GM10266 (cell line): ENCODE measurements around the gene FAF2.

Source experiments
- DNase-seq: peaks from one replicate; pipeline ENCODE4 v3.0.0; 2012; ENCODE audit errors: extremely low spot score
- TF ChIP-seq, protein P1 (sequence below): IDR thresholded peaks from 2 replicates; pipeline ENCODE4 v1.5.1; 2012; ENCODE audit warnings: mild to moderate bottlenecking, low read depth; ENCODE audit not compliant: control insufficient read depth, insufficient read depth; ENCODE audit errors: missing control alignments

The FAF2 gene

DNA sequence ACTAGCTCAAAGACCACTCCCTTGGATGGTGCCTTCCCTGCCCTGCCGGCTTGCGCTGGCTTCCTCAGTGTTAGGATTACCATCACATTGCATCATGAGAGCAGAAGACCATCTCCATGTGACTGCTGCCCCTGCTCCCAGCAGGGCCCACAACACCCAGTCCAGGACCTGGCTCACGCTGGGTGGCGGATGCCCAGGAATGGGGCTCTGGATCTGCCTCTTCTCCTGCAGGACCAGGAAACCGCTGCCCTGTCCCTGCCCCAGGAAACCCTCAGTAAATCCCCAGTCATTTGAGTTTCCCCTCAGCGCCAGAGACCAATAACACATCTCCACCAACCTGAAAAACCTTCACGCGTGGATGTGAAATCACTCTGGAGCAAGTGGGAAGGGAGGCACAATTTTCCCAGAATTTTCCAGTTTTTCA lies 92.3 kb downstream of the FAF2 start:
- DNase-seq, result no peak
- TF ChIP-seq, protein P1, sequence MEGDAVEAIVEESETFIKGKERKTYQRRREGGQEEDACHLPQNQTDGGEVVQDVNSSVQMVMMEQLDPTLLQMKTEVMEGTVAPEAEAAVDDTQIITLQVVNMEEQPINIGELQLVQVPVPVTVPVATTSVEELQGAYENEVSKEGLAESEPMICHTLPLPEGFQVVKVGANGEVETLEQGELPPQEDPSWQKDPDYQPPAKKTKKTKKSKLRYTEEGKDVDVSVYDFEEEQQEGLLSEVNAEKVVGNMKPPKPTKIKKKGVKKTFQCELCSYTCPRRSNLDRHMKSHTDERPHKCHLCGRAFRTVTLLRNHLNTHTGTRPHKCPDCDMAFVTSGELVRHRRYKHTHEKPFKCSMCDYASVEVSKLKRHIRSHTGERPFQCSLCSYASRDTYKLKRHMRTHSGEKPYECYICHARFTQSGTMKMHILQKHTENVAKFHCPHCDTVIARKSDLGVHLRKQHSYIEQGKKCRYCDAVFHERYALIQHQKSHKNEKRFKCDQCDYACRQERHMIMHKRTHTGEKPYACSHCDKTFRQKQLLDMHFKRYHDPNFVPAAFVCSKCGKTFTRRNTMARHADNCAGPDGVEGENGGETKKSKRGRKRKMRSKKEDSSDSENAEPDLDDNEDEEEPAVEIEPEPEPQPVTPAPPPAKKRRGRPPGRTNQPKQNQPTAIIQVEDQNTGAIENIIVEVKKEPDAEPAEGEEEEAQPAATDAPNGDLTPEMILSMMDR, result no peak

DNA sequence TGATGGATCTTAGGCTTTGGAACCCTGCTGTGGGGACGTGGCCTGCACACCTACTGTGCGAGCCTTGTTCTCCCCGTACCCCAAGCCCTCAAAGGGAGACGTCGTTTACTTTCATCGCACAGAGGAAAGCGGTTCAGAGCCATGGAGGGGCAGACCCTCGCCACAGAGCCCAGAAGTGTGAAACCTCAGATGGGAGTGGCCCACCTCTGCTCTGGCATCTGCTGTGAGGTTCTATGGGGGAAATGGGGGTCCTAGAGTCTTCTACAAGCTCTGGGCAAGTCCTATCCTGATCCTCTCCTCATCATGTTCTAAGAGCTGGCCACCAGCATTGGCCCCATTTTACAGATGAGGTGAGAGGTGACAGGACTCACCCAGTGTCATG lies 92.8 kb downstream of the FAF2 start:
- TF ChIP-seq, protein P1, result no peak
- no peak for DNase-seq

DNA sequence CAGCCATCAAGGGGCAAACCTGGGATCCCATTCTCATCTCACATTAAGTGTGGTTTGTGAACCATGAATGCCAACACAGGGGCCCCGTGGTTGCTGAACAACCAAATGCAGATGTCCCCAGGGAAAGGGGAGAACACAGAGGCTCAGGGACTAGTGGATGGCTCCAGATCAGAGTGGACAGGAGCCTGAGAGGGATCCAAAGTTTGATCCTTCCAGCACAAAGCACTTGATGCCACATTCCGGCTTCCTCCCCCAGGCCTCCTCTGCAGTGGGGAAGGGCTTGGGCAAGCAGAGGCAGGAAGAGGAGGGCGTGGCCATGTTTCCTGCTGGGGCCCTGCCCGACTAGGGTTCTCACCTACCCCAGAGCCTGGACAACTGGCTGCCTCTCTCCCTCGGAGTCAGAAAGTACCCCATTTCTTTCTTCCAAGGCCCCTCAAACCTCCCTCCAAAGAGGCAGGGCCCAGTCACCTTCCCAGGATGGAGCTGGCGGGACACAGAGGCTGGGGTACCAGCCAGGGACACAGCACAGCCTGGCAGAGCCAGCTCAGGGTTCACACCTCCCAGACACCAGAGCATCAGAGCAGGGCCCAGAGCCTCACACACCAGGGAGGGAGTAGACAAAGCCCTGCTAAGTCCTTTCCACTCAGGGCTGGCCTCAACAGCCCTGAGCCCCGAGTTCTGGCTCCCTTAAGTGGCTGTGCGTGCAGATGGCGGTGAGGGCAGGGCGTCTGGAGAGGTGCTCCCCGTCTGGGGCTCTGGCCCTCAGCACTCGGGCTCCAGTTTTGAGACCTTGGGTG lies 93.4 kb downstream of the FAF2 start:
- peak; percentile 59 for DNase-seq
- TF ChIP-seq, protein P1, result no peak

DNA sequence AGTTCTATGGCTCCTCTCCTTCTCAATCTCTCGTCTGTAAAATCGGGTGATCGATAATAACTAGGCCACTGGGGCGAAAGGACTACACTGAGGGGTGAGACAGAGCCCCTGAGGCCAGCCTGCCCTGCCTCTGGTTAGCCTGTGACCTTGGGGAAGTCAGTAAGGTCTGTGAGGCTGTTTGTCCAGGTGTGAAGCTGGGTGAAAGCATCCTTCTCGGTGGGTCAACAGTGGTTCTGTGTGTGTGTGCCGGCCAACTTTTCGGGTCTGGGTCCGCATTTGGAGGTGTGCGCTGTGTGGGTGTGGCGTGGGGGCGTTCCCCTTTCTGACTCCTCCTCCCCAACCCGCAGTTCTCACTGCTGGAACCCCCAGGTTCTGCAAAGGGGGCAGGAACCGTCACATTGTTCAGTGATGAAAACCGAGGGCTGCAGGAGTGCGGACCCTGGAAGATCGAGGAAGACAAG lies 94.0 kb downstream of the FAF2 start:
- DNase-seq, result peak; percentile 60
- TF ChIP-seq, protein P1, result no peak

GRCh38 chr5:176542596-176543427 lies 94.6 kb downstream of the FAF2 start:
- TF ChIP-seq, protein P1, result peak; percentile 62

DNA sequence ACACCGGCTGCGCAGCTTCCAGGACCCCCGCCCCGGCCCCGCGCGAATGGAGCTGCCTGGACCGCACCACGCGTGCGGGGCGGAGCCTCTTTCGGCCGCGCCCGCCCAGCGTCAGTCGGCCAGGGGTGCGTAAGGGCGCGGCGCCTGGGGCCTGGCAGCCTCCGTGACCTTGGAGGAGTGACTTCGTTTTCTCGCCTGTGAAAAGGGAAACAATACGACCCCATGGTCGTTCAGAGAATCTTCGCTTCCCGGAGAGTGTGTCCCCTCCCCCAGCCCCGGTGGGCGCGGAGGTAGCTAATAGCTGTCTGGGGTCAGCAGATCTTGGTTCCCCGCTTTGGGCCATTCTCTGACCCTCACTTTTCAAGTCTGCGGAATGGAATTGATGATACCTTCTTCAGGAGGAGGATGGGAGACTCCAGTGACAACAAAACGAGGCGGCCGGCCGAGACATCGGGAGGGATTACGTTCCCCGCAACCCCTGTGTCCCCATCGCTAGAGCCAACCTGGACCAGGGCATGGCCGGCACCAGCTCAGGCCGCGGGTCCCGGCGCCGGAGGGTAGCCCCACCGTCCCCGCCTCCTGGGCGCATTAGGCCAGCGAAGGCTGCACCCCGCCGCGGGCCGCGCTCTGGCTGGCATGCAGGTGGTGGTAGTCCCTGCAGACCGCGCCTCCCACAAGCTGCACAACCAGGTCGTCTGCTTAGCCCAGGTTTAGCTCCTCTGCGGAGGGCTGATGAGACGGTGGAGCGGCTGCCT lies 95.4 kb downstream of the FAF2 start:
- peak; percentile 82 for DNase-seq

More at GRCh38 chr5:176542596-176543427, 94.6 kb downstream of the FAF2 start:
- peak; percentile 78 for DNase-seq

More for the DNA sequence above, 95.4 kb downstream of the FAF2 start:
- TF ChIP-seq, protein P1, result no peak
